ENCODE data around the gene CREG1.

The CREG1 gene

GRCh38 chr1:167504467-167504827 is 49.1 kb downstream of the CREG1 start:
- no peak overlapping the region for H3K4me3 ChIP-seq (ENCODE audit: low read length)
- no peak for TF ChIP-seq CTCF (conservative IDR thresholded peaks at IDR 0.05; ENCODE audit: low read depth, low read length)
- no peak for DNase-seq (ENCODE audit: low read depth)

GRCh38 chr1:167503626-167504466 is 49.7 kb downstream of the CREG1 start:
- no peak overlapping the region for H3K4me3 ChIP-seq (ENCODE audit: low read length)
- no peak for DNase-seq (ENCODE audit: low read depth)
- no peak for TF ChIP-seq CTCF (conservative IDR thresholded peaks at IDR 0.05; ENCODE audit: low read depth, low read length)

GRCh38 chr1:167502719-167503462 is 50.7 kb downstream of the CREG1 start:
- DNase-seq (ENCODE audit: low read depth): no peak
- H3K4me3 ChIP-seq (ENCODE audit: low read length): no peak overlapping the region
- no peak for TF ChIP-seq CTCF (conservative IDR thresholded peaks at IDR 0.05; ENCODE audit: low read depth, low read length)

GRCh38 chr1:167502192-167502551 is 51.4 kb downstream of the CREG1 start:
- H3K4me3 ChIP-seq (ENCODE audit: low read length): no peak overlapping the region
- TF ChIP-seq CTCF (conservative IDR thresholded peaks at IDR 0.05; ENCODE audit: low read depth, low read length): no peak
- no peak for DNase-seq (ENCODE audit: low read depth)

- H3K4me3 ChIP-seq (ENCODE audit: low read length): no peak overlapping the region
- no peak for TF ChIP-seq CTCF (conservative IDR thresholded peaks at IDR 0.05; ENCODE audit: low read depth, low read length)
- no peak for DNase-seq (ENCODE audit: low read depth)
These were observed 51.9 kb downstream of the CREG1 start for GRCh38 chr1:167501515-167502191.

- TF ChIP-seq CTCF (conservative IDR thresholded peaks at IDR 0.05; ENCODE audit: low read depth, low read length): no peak
- no peak for DNase-seq (ENCODE audit: low read depth)
- no peak overlapping the region for H3K4me3 ChIP-seq (ENCODE audit: low read length)
These were observed 53.2 kb downstream of the CREG1 start for GRCh38 chr1:167500283-167500860.

Data from retinal pigment epithelial cell (primary cell).